ENCODE results near the gene INA. TPM values are rescaled to one million over a fixed set of nuclear protein-coding genes. Genes with fewer than 3 reads are reported as not detected.

The INA gene
- total RNA-seq, 1 experiment from 2014 or later: 0.08 TPM

DNA sequence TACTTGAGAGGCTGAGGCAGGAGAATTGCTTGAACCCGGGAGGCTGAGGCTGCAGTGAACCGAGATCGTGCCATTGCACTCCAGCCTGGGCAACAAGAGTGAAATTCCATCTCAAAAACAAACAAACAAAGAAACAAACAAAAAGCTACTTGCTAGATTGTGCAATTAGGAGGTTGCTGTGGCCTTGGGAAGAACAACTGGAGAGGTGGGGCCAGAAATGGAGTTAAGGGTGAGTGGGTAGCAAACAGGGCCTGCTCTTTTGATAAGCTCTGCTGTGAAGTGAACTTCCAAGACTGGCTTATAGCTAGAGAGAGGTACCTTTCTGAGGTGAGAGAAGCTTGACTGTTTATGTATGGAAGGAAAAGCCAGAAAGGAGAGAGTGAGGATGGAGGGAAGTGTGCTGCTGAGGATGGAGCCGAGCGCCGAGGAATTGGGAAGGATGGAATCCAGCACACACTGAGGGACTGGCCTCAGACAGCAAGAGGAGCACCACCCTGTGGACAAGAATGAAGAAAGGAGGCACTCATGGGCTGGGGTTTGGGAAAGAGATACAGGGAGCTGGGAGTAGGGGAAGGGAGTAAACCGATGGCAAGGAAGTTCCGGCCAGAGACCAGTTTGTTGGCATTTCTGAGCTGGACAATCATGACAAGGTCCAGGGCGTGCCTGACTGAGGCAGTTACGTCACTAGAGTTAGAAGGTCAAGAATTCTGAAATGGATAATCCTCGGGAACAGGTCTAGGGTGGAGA, 38.3 kb upstream of the INA start:
- no peak for TF ChIP-seq TCF7L2 (IDR thresholded peaks at IDR 0.05; ENCODE audit: low read depth, low read length)
- TF ChIP-seq, protein P1, sequence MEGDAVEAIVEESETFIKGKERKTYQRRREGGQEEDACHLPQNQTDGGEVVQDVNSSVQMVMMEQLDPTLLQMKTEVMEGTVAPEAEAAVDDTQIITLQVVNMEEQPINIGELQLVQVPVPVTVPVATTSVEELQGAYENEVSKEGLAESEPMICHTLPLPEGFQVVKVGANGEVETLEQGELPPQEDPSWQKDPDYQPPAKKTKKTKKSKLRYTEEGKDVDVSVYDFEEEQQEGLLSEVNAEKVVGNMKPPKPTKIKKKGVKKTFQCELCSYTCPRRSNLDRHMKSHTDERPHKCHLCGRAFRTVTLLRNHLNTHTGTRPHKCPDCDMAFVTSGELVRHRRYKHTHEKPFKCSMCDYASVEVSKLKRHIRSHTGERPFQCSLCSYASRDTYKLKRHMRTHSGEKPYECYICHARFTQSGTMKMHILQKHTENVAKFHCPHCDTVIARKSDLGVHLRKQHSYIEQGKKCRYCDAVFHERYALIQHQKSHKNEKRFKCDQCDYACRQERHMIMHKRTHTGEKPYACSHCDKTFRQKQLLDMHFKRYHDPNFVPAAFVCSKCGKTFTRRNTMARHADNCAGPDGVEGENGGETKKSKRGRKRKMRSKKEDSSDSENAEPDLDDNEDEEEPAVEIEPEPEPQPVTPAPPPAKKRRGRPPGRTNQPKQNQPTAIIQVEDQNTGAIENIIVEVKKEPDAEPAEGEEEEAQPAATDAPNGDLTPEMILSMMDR (IDR thresholded peaks at IDR 0.05): peak; percentile 43
- TF ChIP-seq SIN3A (IDR thresholded peaks at IDR 0.05; ENCODE audit: borderline replicate concordance, insufficient read depth, low read depth, low read length): no peak
- TF ChIP-seq POLR2AphosphoS5 (IDR thresholded peaks at IDR 0.05; ENCODE audit: low read depth, low read length): no peak; the same call in 1 of the 2 replicates
- TF ChIP-seq, protein P2, sequence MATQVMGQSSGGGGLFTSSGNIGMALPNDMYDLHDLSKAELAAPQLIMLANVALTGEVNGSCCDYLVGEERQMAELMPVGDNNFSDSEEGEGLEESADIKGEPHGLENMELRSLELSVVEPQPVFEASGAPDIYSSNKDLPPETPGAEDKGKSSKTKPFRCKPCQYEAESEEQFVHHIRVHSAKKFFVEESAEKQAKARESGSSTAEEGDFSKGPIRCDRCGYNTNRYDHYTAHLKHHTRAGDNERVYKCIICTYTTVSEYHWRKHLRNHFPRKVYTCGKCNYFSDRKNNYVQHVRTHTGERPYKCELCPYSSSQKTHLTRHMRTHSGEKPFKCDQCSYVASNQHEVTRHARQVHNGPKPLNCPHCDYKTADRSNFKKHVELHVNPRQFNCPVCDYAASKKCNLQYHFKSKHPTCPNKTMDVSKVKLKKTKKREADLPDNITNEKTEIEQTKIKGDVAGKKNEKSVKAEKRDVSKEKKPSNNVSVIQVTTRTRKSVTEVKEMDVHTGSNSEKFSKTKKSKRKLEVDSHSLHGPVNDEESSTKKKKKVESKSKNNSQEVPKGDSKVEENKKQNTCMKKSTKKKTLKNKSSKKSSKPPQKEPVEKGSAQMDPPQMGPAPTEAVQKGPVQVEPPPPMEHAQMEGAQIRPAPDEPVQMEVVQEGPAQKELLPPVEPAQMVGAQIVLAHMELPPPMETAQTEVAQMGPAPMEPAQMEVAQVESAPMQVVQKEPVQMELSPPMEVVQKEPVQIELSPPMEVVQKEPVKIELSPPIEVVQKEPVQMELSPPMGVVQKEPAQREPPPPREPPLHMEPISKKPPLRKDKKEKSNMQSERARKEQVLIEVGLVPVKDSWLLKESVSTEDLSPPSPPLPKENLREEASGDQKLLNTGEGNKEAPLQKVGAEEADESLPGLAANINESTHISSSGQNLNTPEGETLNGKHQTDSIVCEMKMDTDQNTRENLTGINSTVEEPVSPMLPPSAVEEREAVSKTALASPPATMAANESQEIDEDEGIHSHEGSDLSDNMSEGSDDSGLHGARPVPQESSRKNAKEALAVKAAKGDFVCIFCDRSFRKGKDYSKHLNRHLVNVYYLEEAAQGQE (IDR thresholded peaks at IDR 0.05; ENCODE audit: insufficient read depth in 1 of 2, low read depth in 2 of 2, low read length in 1 of 2): no peak
- in situ Hi-C loops (cut with HindIII; ENCODE audit: low pct_unique_long_range_greater_than_20kb, low sequenced_read_pairs) (no loop called here), intact Hi-C loops (cut with micrococcal nuclease; ENCODE audit: unreplicated experiment) (no loop called here)
- H3K27me3 ChIP-seq (ENCODE audit: control insufficient read depth, insufficient read depth, low read length): no peaks in the 10 kb centered on the region
- ChIA-PET POLR2A (interaction anchor here (0.6 to 1.6 kb wide), 5 partner anchors 46 to 129 kb away, joined by 5 to 13 read pairs (median 9); partner anchors contain the start of gene NT5C2), CTCF (interaction anchor here (0.6 to 1.3 kb wide), 6 partner anchors 46 to 216 kb away, joined by 3 to 15 read pairs (median 6); partner anchors contain the start of gene NT5C2)
- ATAC-seq (peak; percentile 76), DNase-seq (ENCODE audit: low read depth, low spot score) (no peak)
- no peaks in the 10 kb centered on the region for H3K36me3 ChIP-seq (ENCODE audit: control insufficient read depth, insufficient read depth, low read length)
- H3K4me1 ChIP-seq (ENCODE audit: control insufficient read depth, insufficient read depth, low read length): peaks cover 36% of the 10 kb centered on the region
- no peaks in the 10 kb centered on the region for H3K9me3 ChIP-seq (ENCODE audit: control insufficient read depth, insufficient read depth, low read depth, low read length)
- H3K4me3 ChIP-seq (ENCODE audit: low read depth in 2 of 2, low read length in 2 of 2): no peak overlapping the region
- H3K27ac ChIP-seq (ENCODE audit: low read length): peak overlapping the region; percentile 77
- BruUV-seq (replicated peaks): no TSS peak

DNA sequence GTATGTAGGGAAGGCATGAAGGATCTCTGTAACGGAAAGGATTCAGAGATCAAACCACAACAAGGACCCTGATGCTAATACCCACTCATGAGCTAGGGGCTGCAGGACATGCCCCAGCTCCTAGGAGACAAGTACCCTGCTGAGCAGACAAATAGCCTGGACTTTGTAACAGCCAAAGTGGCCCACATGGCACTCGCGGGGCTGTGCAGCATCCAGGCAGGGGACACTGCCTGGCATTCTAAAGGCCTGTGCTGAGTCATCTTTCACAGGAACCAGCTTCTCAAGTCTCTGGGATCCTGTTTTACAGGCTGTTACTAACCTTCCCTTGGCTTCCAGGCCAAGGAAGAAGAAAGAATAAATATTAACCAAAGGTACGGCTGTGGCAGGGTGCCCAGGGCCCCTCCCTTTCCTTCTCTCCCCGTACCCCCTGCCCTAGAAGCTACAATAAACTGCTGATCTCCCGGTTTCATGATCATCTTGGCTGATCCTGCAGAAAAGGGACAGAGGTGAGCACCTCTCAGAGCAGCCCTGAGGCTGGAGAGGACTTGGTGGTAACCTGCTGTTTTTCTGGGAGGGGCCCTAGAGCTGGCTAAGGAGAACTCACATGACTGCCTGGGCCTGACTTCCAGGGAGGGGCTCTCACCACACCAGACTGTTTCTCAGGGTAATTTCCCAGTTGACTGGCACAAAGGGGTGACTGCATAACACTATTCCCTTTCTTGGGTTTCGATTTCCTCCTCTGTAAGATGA, 35.5 kb upstream of the INA start:
- BruUV-seq (replicated peaks): no TSS peak
- Histone ChIP-seq H3K9me3 (ENCODE audit: control insufficient read depth, insufficient read depth, low read depth, low read length) (no peaks in the 10 kb centered on the region), H3K36me3 (ENCODE audit: control insufficient read depth, insufficient read depth, low read length) (no peaks in the 10 kb centered on the region), H3K4me1 (ENCODE audit: control insufficient read depth, insufficient read depth, low read length) (peaks cover 35% of the 10 kb centered on the region), H3K4me3 (ENCODE audit: low read depth in 2 of 2, low read length in 2 of 2) (peak overlapping the region in 1 of 2 experiments; percentile 35; a peak in 2 of 4 replicates), H3K27me3 (ENCODE audit: control insufficient read depth, insufficient read depth, low read length) (no peaks in the 10 kb centered on the region), H3K27ac (ENCODE audit: low read length) (peak overlapping the region; percentile 94)
- POLR2A ChIA-PET: interaction anchor here (0.5 to 1.5 kb wide), 5 partner anchors 11 to 918 kb away, joined by 5 to 18 read pairs (median 6); partner anchors contain the start of gene NT5C2
- TF ChIP-seq, protein P1 (IDR thresholded peaks at IDR 0.05): no peak
- TF ChIP-seq, protein P2 (IDR thresholded peaks at IDR 0.05; ENCODE audit: insufficient read depth in 1 of 2, low read depth in 2 of 2, low read length in 1 of 2): 0 out of 4 replicates have a peak, but pooled peaks of 1 of the 2 experiments have one; percentile 17
- TF ChIP-seq SIN3A (IDR thresholded peaks at IDR 0.05; ENCODE audit: borderline replicate concordance, insufficient read depth, low read depth, low read length) (0 out of 2 replicates have a peak, but pooled peaks have one; percentile 47), TCF7L2 (IDR thresholded peaks at IDR 0.05; ENCODE audit: low read depth, low read length) (peak; percentile 74; the same call in 1 of the 2 replicates), POLR2AphosphoS5 (IDR thresholded peaks at IDR 0.05; ENCODE audit: low read depth, low read length) (peak; percentile 72; the same call in 1 of the 2 replicates)
- DNase-seq (ENCODE audit: low read depth, low spot score) (no peak), ATAC-seq (peak; percentile 85)
- CTCF ChIA-PET: interaction anchor here (0.6 kb wide), 1 partner anchor 344 kb away, joined by 3 read pairs; no protein-coding TSS in a partner anchor
- intact Hi-C loops (cut with micrococcal nuclease; ENCODE audit: unreplicated experiment) (loop anchor here (5.0 to 10.0 kb wide), 2 partner anchors 49 to 127 kb away; partner anchors contain the start of gene NT5C2), in situ Hi-C loops (cut with HindIII; ENCODE audit: low pct_unique_long_range_greater_than_20kb, low sequenced_read_pairs) (no loop called here)

All from Panc1 (cell line).